SK-N-SH treated with all-trans-retinoic acid at 6 μM for 48 hours (cell line): Measurements from ENCODE around the gene MON2.

Experiments used
- ATAC-seq: fragments of 200-7000 bp; cut with Tn5 transposase; 3 replicates; pipeline ENCODE4 v1.9.1; 2020; ENCODE audit warnings: mild to moderate bottlenecking, moderate library complexity
- ARNTL ChIP-seq: fragments of 450-650 bp; formaldehyde crosslinking; IDR thresholded peaks from 2 replicates; pipeline ENCODE4 v1.5.0; 2020; ENCODE audit warnings: low read depth, mild to moderate bottlenecking, moderate library complexity, borderline replicate concordance
- BACH2 ChIP-seq: fragments of 250-450 bp; sonication (Bioruptor Pico); IDR thresholded peaks from 2 replicates; pipeline ENCODE4 v1.9.0; 2021; ENCODE audit warnings: mild to moderate bottlenecking, borderline replicate concordance
- CREB5 ChIP-seq: fragments of 250-450 bp; sonication (Bioruptor Pico); IDR thresholded peaks from 2 replicates; pipeline ENCODE4 v1.5.1; 2020; ENCODE audit warnings: low read depth, mild to moderate bottlenecking, moderate library complexity
- ESRRG ChIP-seq: fragments of 250-450 bp; sonication (Bioruptor Pico); IDR thresholded peaks from 2 replicates; pipeline ENCODE4 v1.6.1; 2021; ENCODE audit warnings: mild to moderate bottlenecking
- GLIS3 ChIP-seq: fragments of 250-450 bp; sonication (Bioruptor Pico); IDR thresholded peaks from 2 replicates; pipeline ENCODE4 v1.5.0; 2020; ENCODE audit warnings: mild to moderate bottlenecking, moderate library complexity
- ISL1 ChIP-seq: fragments of 250-450 bp; sonication (Bioruptor Pico); IDR thresholded peaks from 2 replicates; pipeline ENCODE4 v2.1.2; 2022; ENCODE audit warnings: mild to moderate bottlenecking, moderate library complexity
- OSR1 ChIP-seq: fragments of 250-450 bp; sonication (Bioruptor Pico); IDR thresholded peaks from 2 replicates; pipeline ENCODE4 v1.8.0; 2022; ENCODE audit warnings: moderate library complexity, mild to moderate bottlenecking, inconsistent platforms
- PATZ1 ChIP-seq: fragments of 250-450 bp; sonication (Bioruptor Pico); IDR thresholded peaks from 2 replicates; pipeline ENCODE4 v1.8.0; 2020; ENCODE audit warnings: mild to moderate bottlenecking, moderate library complexity, borderline replicate concordance
- POU6F1 ChIP-seq: fragments of 250-450 bp; sonication (Bioruptor Pico); IDR thresholded peaks from 2 replicates; pipeline ENCODE4 v1.8.0; 2021; ENCODE audit warnings: low read depth, mild to moderate bottlenecking, moderate library complexity, borderline replicate concordance
- PPARA ChIP-seq: fragments of 250-450 bp; sonication (Bioruptor Pico); IDR thresholded peaks from 2 replicates; pipeline ENCODE4 v1.5.0; 2020; ENCODE audit warnings: mild to moderate bottlenecking, borderline replicate concordance
- RARB ChIP-seq: fragments of 250-450 bp; sonication (Bioruptor Pico); IDR thresholded peaks from 2 replicates; pipeline ENCODE4 v1.8.0; 2021; ENCODE audit warnings: mild to moderate bottlenecking, moderate library complexity
- SNAI2 ChIP-seq: fragments of 250-450 bp; sonication (Bioruptor Pico); IDR thresholded peaks from 2 replicates; pipeline ENCODE4 v1.5.0; 2020; ENCODE audit warnings: mild to moderate bottlenecking, moderate library complexity
- TOX ChIP-seq: fragments of 250-450 bp; sonication (Bioruptor Pico); IDR thresholded peaks from 2 replicates; pipeline ENCODE4 v1.8.0; 2021; ENCODE audit warnings: mild to moderate bottlenecking, moderate library complexity, borderline replicate concordance
- TSHZ2 ChIP-seq: fragments of 250-450 bp; sonication (Bioruptor Pico); IDR thresholded peaks from 2 replicates; pipeline ENCODE4 v1.5.0; 2020; ENCODE audit warnings: mild to moderate bottlenecking, moderate library complexity
- ZC3H10 ChIP-seq: fragments of 250-450 bp; sonication (Bioruptor Pico); IDR thresholded peaks from 2 replicates; pipeline ENCODE4 v1.5.1; 2021; ENCODE audit warnings: mild to moderate bottlenecking, moderate library complexity
- ZFP3 ChIP-seq: fragments of 250-450 bp; sonication (Bioruptor Pico); IDR thresholded peaks from 2 replicates; pipeline ENCODE4 v1.5.0; 2020; ENCODE audit warnings: mild to moderate bottlenecking, moderate library complexity
- ZFP30 ChIP-seq: fragments of 450-650 bp; formaldehyde crosslinking; IDR thresholded peaks from 2 replicates; pipeline ENCODE4 v1.5.0; 2022; ENCODE audit warnings: mild to moderate bottlenecking, moderate library complexity
- ZNF565 ChIP-seq: fragments of 450-650 bp; formaldehyde crosslinking; conservative IDR thresholded peaks from 2 replicates; pipeline ENCODE4 v1.5.0; 2020; ENCODE audit warnings: low read depth, mild to moderate bottlenecking, moderate library complexity
- ZNF70 ChIP-seq: fragments of 450-650 bp; formaldehyde crosslinking; IDR thresholded peaks from 2 replicates; pipeline ENCODE4 v1.5.0; 2020; ENCODE audit warnings: mild to moderate bottlenecking, moderate library complexity

Gene MON2

GRCh38 chr12:62525271-62525670 lies 58.6 kb downstream of the MON2 start:
- no peak for TF ChIP-seq TOX (CRISPR knock-in tag)
- ATAC-seq = no peak

- peak; percentile 95 for ATAC-seq
Measured at GRCh38 chr12:62530596-62530995, 64.0 kb downstream of the MON2 start.

GRCh38 chr12:62532333-62532732 lies 65.7 kb downstream of the MON2 start:
- no peak for ATAC-seq
- TF ChIP-seq ZC3H10 (CRISPR knock-in tag) (no peak), ZFP30 (CRISPR knock-in tag) (no peak), ARNTL (CRISPR knock-in tag) (no peak), ZNF70 (no peak), ISL1 (no peak), TSHZ2 (CRISPR knock-in tag) (no peak), TOX (CRISPR knock-in tag) (no peak), ZNF565 (CRISPR knock-in tag) (no peak), ESRRG (no peak), RARB (CRISPR knock-in tag) (no peak), ZFP3 (CRISPR knock-in tag) (no peak), POU6F1 (CRISPR knock-in tag) (no peak), PATZ1 (no peak), BACH2 (CRISPR knock-in tag) (no peak), PPARA (CRISPR knock-in tag) (no peak)

More at GRCh38 chr12:62530596-62530995, 64.0 kb downstream of the MON2 start:
- 0 out of 2 replicates have a peak, but pooled peaks have one; percentile 40 for TF ChIP-seq ZC3H10 (CRISPR knock-in tag)
- TF ChIP-seq SNAI2 (CRISPR knock-in tag) = no peak
- peak; percentile 65 for TF ChIP-seq ISL1

GRCh38 chr12:62533087-62533754 lies 66.6 kb downstream of the MON2 start:
- ATAC-seq = no peak
- TF ChIP-seq ZFP30 (CRISPR knock-in tag) (no peak), OSR1 (no peak)
- TF ChIP-seq, all 23 proteins: peak for 0

- TF ChIP-seq ARNTL (CRISPR knock-in tag) = no peak
- no peak for TF ChIP-seq CREB5 (CRISPR knock-in tag)
- TF ChIP-seq TSHZ2 (CRISPR knock-in tag) = no peak
- no peak for TF ChIP-seq GLIS3 (CRISPR knock-in tag)
- no peak for TF ChIP-seq RARB (CRISPR knock-in tag)
- TF ChIP-seq ZNF565 (CRISPR knock-in tag) = no peak
- TF ChIP-seq OSR1 = no peak
- TF ChIP-seq ZFP3 (CRISPR knock-in tag) = no peak
- TF ChIP-seq ZFP30 (CRISPR knock-in tag) = no peak
- ATAC-seq = no peak
Measured at GRCh38 chr12:62533755-62534107, 67.1 kb downstream of the MON2 start.
